EH (cell line): Measurements from ENCODE around the gene KCTD17.
A peak's percentile ranks its signal among the peaks of the same experiment; 100 is the strongest.
"Not testable (repeated sequence)": the region's sequence is repeated elsewhere in the genome, so short reads cannot be mapped to it uniquely, and the experiment has no call there.

Source experiments
- DNase-seq: peaks from one replicate; pipeline ENCODE4 v3.0.0-alpha.2; 2015; ENCODE audit warnings: low read depth

KCTD17 gene

DNA sequence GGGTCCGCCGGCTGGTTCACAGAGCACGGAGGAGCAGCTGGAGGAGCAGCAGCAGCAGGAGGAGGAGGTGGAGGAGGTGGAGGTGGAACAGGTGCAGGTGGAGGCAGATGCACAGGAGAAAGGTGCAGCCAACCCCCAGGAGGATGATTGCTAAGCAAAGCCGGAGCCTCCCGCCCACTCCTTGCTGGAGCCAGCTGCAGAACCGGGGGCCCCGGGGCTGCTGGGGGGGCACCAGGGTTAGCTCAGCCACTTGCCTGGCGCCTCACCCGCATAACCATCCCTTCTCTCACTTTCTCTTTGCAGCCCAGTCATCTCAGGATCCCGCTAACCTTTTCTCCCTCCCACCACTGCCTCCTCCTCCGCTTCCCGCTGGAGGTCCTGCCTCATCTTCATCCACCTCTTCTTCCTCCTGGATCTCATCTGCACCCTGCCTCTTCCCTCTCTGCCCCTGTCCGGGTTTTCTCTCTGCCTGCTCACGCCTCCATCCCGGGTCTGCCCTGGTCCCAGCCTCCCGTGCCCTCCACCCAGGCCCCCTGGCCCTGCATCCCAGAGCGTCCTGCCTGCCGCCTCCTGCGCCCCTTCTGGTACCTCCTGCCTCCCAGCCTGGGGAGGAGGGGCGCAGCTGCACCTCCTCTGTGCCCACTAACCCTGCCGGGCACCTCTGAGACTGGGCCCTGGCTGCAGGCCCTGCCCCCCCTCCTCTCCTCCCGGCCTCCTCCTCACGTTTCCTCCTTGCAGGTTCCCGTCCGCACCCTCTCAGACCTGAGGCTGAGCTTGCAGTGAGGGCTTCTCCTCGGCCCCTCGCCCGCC, 9.5 kb downstream of the KCTD17 start:
- no peak for DNase-seq

DNA sequence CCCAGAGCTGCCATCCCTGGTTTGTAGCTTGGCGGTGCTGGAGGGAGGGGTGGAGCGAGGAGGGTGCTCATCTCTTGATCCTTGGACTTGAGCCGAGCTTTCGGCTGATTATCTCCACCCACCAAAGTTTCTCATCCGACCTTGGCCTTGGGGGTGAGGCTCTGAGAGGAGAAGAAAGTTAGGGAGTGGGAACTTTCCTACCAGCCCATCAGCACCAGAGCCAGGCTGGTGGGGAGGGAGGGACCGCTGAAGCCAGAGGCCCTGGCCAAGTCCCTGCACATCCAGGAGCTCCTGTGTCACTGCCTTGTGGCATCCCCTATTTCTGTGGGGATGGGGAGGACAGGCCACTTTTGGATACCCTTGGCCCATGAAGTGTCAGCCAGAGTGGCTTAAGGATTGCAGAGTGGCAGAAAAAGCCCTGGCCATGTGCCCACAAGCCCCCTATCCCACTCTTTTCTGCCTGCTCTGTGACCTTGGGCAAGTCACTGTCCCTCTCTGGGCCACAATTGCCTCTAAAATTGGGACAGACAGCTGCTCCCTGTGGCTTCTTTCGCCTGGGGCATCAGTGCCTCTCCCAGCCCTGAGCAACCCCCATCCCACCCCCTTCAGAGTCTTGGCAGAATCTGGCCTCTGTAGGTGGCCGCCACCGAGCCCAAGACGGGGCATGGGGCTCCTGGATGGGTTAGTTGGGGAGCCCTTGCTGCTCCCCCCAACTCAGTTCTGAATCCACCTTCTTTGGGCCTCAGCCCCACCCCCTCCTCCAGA, 10.3 kb downstream of the KCTD17 start:
- DNase-seq, result no peak

DNA sequence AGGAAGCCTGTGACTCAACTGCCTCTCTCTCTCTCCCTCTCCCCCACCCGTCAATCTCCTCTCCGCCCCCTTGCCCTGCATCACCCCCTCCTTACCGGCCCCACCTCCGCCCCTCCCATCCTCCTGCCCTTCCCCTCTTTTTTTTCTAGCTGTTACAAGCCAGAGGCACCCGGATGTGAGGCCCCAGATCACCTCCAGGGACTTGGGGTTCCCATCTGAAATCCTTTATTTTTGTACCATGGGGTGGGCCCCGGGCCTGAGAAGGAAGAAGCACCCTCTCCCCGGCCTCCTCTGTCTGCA, 10.8 kb downstream of the KCTD17 start:
- DNase-seq, result no peak

- no peak for DNase-seq
Measured at GRCh38 chr22:37062702-37063381, 11.3 kb downstream of the KCTD17 start.

DNA sequence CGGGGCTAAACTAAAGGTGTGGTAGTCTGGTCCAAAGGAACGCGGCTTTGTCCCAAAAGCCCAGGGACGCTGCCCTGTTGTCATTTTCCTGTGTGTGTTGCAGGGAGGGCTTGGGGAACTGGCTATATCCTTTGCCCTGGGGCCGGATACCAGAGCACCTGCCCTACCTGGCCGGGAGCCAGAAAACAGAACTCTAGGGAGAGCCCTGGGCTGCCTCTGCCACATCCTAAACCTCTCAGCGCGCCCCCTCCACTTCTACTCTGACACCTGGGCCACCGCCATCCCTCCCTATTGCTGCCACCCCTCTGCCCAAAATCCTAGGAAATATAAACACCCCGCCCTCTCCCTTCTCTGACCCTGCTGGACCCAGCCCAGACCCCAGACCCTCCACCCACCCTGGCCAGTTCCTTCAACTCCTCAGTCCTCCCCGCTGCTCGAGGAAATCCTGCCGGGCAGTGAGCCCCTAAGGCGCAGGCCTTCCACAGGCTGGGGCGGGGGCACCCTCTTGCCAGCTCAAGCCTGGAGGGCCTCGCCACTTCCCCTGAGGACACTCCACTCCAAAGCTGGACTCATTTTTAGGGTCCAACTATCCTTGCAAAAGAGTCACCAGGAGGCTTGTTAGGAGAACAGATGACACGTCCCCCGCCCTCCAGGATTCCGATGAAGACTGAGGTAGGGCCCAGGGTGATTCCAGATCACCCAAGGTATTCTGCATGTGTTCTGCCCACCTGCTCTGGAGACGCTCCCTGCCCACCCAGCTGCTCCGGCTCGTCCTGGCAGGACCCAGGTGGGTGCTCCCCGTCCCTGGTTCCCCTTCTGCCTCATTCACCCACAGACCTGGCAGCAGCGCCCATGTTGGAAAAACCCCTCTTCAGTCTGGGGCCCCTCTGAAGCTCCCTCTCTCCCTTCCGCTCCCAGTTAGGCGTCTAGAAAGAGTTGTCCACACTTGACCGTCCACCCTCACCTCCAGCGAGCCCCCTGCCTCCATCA, 12.2 kb downstream of the KCTD17 start:
- no peak for DNase-seq

GRCh38 chr22:37064553-37064952, 13.0 kb downstream of the KCTD17 start:
- DNase-seq, result no peak

DNA sequence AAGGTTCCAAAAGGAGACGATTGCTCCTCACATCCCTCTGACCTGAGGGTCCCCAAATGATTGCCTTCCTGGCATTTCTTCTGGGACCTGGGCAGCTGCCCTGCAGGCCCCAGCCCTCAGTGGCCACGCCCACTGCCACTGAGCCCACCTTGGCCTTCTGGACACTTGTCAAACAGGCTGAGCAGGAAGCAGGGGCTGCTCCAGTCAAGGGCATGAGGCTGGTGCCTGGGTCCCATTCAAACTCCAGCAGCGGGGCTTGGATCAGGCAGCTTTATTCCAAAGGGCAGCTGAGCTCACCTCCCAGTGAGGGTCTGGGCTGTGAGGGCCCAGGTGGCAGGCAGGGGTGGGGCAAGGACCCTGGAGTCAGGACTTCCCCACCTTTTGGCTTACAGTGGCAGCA, 13.6 kb downstream of the KCTD17 start:
- DNase-seq, result no peak

DNA sequence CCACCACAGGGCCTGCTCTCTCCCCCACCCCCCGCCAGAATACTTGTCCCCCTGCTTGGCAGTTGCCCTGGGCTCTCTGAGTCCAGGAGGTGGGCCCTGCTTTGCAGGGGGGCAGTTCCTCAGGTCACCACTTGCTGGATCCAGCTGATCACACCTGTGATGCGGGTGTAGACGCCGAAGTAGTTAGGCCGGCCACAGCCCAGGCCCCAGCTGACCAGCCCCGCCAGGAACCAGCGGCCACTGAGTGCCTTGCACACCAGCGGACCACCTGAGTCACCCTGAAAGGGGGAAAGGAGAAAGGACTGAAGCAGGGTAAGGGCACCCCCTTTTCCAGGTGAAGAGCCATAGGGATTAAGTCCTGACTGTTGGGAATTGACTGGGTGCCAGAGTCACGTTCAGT, 14.4 kb downstream of the KCTD17 start:
- no peak for DNase-seq

DNA sequence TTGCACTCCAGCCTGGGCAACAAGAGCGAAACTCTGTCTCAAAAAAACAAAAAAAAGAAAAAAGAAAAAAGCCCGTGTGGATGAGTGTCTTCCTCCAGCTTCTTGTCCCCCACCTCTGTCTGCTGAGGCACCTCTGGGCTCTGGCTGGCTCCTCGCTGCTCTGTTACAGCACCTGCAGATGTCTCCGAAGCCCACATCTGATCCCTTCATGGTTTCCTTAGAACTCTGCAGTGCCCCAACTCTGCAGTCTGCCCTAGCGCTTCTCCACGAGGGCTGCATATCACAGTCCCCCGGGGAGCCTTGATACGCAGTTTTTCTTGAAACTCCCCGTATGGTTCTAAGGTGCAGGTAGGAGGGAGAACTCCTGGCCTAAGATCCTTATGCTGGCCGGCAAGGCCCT, 15.9 kb downstream of the KCTD17 start:
- no peak for DNase-seq

GRCh38 chr22:37068859-37069258, 17.3 kb downstream of the KCTD17 start:
- no peak for DNase-seq

- DNase-seq, result no peak
Measured at GRCh38 chr22:37069319-37069718, 17.8 kb downstream of the KCTD17 start.

DNA sequence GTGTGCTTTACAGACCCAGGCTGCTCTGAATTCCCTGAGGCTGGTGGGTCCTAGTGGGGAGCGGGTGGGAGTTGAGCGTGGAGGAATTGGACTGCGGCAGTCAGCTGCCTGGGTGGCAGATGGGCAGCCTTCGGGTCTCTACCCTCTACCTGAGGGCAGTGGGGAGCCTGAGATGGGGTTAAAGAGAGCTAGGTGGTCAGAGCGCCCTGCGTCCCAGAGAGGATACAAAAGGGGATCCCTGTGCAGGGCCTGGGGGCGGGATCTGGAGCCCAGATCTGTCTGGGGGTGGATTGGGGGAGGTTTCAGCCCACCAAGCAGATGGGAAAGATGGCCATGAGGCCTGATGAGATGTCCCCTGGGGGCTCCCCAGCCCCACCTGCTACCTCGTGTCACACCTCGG, 18.2 kb downstream of the KCTD17 start:
- no peak for DNase-seq

DNA sequence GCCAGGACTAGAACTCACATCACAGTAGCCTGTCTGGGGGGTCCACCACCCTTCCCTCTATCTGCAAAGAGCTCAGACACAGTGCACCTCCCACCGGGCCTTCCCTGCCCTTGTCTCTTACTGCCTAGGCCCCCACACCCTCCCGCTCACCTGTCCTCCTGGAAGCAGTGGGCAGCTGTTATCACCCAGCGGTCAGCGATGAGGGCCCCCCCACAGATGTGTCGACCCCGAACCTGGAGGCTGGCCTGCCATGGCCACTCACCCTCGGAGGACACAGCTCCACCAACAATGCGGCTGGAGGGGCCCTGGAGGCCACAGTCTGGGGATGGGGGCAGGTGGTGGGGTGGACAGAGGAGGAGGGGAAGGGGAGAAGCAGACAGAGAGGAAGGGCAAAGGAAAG, 18.8 kb downstream of the KCTD17 start:
- DNase-seq, result no peak

GRCh38 chr22:37070744-37071143, 19.2 kb downstream of the KCTD17 start:
- DNase-seq, result no peak

DNA sequence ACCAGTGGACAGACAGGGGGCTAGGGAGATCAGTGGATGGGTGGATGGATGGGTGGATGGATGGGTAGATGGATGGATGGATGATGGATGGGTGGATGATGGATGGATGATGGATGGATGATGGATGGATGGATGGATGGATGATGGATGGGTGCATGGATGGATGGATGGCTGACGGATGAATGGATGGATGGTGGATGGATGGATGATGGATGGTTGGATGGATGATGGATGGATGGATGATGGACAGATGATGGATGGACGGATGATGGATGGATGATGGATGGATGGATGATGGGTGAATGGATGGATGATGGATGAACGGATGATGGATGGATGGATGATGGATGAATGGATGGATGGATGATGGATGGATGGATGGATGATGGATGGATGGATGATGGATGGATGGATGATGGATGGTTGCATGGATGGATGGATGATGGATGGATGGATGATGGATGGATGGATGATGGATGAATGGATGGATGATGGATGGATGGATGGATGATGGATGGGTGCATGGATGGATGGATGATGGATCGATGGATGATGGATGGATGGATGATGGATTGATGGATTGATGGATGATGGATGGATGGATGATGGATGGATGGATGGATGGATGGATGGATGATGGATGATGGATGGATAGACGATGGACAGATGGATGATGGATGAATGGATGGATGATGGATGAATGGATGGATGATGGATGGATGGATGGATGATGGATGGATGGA, 20.5 kb downstream of the KCTD17 start:
- not testable (repeated sequence) for DNase-seq

DNA sequence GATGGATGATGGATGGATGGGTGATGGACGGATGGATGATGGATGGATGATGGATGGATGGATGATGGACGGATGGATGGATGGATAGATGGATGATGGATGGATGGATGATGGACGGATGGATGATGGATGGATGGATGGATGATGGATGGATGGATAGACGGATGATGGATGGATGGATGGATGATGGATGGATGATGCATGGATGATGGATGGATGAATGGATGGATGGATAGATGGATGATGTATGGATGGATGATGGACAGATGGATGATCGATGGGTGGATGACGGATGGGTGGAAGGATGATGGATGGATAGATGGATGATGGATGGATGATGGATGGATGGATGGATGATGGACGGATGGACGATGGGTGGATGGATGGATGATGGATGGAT, 21.1 kb downstream of the KCTD17 start:
- no peak for DNase-seq

DNA sequence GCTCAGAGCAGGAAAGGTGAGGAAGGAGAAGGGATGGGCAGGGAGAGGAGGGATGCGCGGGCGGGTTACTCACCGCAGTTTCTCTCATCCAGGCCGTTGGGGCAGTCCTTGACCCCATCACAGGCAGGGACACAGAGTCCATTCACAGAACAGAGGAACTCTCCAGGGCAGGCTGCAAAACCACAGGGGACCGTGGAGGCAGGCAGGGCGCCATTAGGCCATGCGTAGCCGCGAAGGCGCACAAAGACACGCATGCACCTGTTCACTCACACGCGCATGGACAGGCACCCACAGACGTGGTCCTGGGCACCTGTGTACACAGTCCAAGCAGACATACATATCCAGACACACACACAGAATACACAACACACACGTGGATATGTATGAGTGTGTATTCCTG, 23.0 kb downstream of the KCTD17 start:
- DNase-seq, result no peak

DNA sequence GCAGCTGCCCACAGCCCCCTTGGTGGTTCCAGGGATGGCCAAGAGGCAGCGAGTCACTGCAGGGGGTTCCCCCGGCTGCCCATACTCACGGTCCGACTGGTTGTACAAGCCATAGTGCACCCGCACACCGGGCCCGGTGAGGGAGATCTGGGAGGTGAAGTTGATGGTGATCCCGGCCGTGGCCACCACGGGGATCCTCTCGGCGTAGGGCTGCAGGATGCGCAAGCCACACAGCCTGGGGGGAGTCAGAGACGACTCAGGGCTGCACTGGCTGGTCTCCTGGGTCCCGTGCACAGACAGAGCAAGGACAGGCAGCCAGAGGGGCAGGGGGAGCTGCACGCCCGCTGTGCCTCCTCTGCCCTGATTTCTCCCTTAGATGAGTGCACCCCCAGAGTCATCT, 23.5 kb downstream of the KCTD17 start:
- no peak for DNase-seq

DNA sequence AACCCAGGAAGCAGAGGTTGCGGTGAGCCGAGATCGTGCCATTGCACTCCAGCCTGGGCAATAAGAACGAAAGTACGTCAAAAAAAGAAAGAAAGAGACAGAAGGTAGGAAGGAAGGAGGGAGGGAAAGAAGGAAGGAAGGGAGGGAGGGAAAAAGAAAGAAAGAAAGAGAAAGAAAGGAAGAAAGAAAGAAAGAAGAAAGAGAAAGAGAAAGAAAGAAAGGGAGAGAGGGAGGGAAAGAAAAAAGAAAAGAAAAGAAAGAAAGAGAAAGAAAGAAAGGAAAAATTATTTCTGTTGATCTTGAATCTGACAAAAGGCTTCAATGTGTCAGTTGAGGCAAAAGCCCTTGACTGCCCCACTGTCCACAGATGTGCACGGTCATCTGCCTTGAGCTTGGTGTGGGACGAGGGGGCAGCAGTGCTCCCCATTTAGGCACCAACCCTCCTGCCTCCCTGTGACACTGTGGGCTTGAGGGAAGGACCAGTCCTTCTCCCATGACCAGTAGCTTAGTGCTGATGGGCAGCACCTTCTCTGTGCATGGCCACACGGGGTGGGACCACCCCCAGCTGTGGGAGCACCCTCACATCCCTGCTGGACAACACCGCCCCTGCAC, 24.4 kb downstream of the KCTD17 start:
- DNase-seq, result no peak

DNA sequence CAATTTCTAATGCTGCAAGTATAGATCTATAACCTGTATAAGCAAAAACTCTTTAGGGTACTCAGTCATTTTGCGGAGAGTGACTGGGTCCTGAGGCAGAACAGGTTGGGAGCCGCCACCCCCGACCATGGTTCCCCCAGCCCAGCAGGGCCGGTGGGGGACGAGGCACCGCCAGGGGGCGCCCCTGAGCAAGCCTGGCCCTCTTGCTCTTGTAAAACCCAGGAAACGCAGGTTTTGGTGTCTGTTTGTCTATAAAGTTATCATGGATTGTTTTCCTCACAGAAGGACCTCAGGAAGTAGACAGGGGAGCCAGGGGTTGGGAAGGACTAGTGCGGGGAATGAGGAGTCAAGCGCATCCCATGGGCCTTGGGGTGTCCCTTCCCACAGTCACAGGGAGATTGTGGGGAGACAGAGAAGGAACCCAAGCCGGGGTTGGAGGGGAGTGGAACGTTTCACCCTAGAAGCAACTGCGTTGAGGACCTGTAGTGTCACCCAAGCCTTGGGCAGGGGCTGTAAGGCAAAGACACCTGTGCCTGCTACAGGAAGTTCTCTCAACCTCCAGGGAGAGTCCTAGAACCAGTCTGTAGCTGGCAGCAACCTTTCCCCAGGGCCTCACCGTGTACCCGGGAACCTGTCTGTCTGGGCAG, 26.4 kb downstream of the KCTD17 start:
- peak; percentile 49 for DNase-seq
